Measurements from ENCODE around the gene MYH15. TPM values are rescaled to one million over a fixed set of nuclear protein-coding genes. Genes with fewer than 3 reads are reported as not detected.

Gene MYH15
- total RNA-seq, 1 donor, result 0.99 TPM

GRCh38 chr3:108341911-108342310 lies 168.5 kb downstream of the MYH15 start:
- no peak for DNase-seq (ENCODE audit: low read depth)
- no peak overlapping the region for H3K4me3 ChIP-seq (ENCODE audit: low read depth, low read length)
- no peak for TF ChIP-seq CTCF (IDR thresholded peaks at IDR 0.05; ENCODE audit: insufficient read depth, low read length)

GRCh38 chr3:108338901-108339545 lies 171.4 kb downstream of the MYH15 start:
- TF ChIP-seq CTCF (IDR thresholded peaks at IDR 0.05; ENCODE audit: insufficient read depth, low read length), result no peak
- no peak overlapping the region for H3K4me3 ChIP-seq (ENCODE audit: low read depth, low read length)
- no peak for DNase-seq (ENCODE audit: low read depth)

GRCh38 chr3:108334701-108335100 lies 175.7 kb downstream of the MYH15 start:
- TF ChIP-seq CTCF (IDR thresholded peaks at IDR 0.05; ENCODE audit: insufficient read depth, low read length), result no peak
- DNase-seq (ENCODE audit: low read depth), result peak; percentile 20
- no peak overlapping the region for H3K4me3 ChIP-seq (ENCODE audit: low read depth, low read length)

GRCh38 chr3:108333961-108334360 lies 176.4 kb downstream of the MYH15 start:
- no peak for TF ChIP-seq CTCF (IDR thresholded peaks at IDR 0.05; ENCODE audit: insufficient read depth, low read length)
- peak; percentile 16 for DNase-seq (ENCODE audit: low read depth)
- H3K4me3 ChIP-seq (ENCODE audit: low read depth, low read length), result no peak overlapping the region

- no peak for DNase-seq (ENCODE audit: low read depth)
- no peak overlapping the region for H3K4me3 ChIP-seq (ENCODE audit: low read depth, low read length)
- TF ChIP-seq CTCF (IDR thresholded peaks at IDR 0.05; ENCODE audit: insufficient read depth, low read length), result no peak
These were observed 178.6 kb downstream of the MYH15 start for GRCh38 chr3:108331792-108332191.

Other genes with a start within 250 kb of the MYH15 start
- not detected in 2 replicates for gene HHLA2, start 214.0 kb downstream of the MYH15 start, total RNA-seq (ENCODE audit: low replicate concordance)
- gene CIP2A, start 78.8 kb upstream of the MYH15 start, total RNA-seq (ENCODE audit: low replicate concordance), result 7.1 and 39.2 TPM in 2 replicates
- gene DZIP3, start 79.1 kb upstream of the MYH15 start, total RNA-seq (ENCODE audit: low replicate concordance), result 16.7 and 27.6 TPM in 2 replicates
- gene RETNLB, start 246.8 kb upstream of the MYH15 start, total RNA-seq (ENCODE audit: low replicate concordance), result not detected in 2 replicates

All from fibroblast of the aortic adventitia (primary cell).